NCI-H2227 (cell line): ENCODE data around the gene SEMA6C.

ENCODE experiments used
- DNase-seq: peaks from one replicate; lab custom pipeline; 2025; ENCODE audit not compliant: unreplicated experiment; lab: John Stamatoyannopoulos, UW

The SEMA6C gene

DNA sequence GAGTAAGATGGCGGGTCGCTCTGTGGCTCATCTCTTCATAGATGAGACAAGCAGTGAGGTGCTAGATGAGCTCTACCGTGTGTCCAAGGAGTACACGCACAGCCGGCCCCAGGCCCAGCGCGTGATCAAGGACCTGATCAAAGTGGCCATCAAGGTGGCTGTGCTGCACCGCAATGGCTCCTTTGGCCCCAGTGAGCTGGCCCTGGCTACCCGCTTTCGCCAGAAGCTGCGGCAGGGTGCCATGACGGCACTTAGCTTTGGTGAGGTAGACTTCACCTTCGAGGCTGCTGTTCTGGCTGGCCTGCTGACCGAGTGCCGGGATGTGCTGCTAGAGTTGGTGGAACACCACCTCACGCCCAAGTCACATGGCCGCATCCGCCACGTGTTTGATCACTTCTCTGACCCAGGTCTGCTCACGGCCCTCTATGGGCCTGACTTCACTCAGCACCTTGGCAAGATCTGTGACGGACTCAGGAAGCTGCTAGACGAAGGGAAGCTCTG lies 12.4 kb upstream of the SEMA6C start:
- no peak for DNase-seq

- DNase-seq = no peak
Observed at GRCh38 chr1:151158326-151158725, 11.9 kb upstream of the SEMA6C start.

GRCh38 chr1:151157067-151157531 lies 10.7 kb upstream of the SEMA6C start:
- no peak for DNase-seq

- DNase-seq = peak; percentile 10
Observed at GRCh38 chr1:151156515-151156819, 10.0 kb upstream of the SEMA6C start, which contains the start of gene TNFAIP8L2. TNFAIP8L2 (plus strand) TSS chr1:151156649; CDS start chr1:151158698, 2,049 bp downstream.

DNA sequence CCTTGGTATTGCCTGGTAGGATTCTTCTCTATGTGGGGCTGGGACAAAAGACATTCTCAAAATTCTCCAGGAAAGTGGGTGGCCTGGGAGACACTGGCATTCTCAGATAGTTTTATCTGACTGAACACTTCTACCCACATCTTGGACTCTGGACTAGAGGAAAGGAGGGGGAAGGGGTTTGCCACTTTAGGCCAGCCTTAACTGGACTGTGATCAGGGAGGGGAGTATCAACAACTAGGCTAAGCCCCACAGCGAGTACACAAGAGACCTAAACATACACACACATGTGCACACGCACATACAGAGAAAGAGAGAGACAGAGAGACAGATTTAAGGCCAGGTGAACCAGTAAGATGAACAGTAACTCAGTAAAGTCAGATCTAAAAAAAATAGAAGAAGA lies 1.2 kb upstream of the SEMA6C start:
- no peak for DNase-seq

GRCh38 chr1:151147132-151147503 lies 687 bp upstream of the SEMA6C start:
- peak; percentile 52 for DNase-seq

GRCh38 chr1:151146072-151146411 lies 389 bp downstream of the SEMA6C start:
- no peak for DNase-seq

- DNase-seq = peak; percentile 41
Observed at GRCh38 chr1:151145304-151146071, 943 bp downstream of the SEMA6C start.

GRCh38 chr1:151144474-151145303 lies 1.7 kb downstream of the SEMA6C start:
- no peak for DNase-seq

GRCh38 chr1:151143986-151144385 lies 2.4 kb downstream of the SEMA6C start:
- DNase-seq = no peak

DNA sequence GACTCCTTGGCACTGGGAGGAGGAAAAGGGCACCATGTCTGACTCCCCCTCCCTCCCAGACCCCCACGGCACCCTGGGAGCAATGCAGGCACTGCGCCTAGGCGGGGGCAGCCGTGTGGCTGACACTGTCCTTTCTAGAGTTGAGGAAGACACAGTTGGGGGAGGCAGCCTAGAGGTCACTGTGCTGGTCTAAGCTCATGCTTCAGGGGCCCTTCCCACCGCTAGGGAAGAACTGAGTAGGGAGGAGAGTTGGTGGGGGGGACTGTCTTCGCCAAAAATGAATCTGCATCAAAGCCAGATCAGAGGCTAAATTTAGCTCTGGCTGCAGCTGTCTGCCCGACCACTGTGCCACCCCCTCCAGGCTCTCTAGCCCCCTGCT lies 3.4 kb downstream of the SEMA6C start:
- no peak for DNase-seq

DNA sequence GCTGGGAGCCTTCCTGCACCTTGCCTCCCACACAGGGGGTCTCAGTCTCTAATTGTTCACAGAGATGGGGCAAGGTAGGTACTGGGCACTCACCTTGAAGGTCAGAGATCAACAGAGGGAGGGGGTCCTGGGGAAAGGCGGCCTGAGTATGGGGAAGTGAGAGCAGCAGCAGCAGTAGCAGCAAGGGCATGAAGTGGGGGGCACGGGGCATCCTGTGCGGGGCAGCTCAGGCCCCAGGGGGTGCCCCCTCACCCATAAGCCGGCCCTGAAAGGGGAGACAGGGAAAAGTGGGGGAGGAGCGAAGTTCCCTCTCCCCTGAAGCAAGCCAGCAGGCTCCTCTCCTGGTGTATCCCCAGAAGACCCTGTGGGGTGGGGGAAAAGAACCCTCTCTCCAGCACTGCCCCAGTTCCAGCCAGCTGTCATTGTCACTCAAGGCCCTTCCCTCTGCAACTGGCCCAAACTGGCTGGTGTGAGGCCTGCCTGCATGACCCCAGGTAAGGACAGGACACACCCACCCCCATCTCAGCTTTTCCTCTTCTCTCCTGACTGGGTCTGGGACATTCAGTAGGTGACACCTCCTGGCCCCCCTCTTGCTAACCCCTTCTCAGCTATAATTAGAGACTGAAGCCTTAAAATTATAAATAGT lies 3.9 kb downstream of the SEMA6C start:
- no peak for DNase-seq

GRCh38 chr1:151137789-151138188 lies 8.6 kb downstream of the SEMA6C start:
- no peak for DNase-seq

DNA sequence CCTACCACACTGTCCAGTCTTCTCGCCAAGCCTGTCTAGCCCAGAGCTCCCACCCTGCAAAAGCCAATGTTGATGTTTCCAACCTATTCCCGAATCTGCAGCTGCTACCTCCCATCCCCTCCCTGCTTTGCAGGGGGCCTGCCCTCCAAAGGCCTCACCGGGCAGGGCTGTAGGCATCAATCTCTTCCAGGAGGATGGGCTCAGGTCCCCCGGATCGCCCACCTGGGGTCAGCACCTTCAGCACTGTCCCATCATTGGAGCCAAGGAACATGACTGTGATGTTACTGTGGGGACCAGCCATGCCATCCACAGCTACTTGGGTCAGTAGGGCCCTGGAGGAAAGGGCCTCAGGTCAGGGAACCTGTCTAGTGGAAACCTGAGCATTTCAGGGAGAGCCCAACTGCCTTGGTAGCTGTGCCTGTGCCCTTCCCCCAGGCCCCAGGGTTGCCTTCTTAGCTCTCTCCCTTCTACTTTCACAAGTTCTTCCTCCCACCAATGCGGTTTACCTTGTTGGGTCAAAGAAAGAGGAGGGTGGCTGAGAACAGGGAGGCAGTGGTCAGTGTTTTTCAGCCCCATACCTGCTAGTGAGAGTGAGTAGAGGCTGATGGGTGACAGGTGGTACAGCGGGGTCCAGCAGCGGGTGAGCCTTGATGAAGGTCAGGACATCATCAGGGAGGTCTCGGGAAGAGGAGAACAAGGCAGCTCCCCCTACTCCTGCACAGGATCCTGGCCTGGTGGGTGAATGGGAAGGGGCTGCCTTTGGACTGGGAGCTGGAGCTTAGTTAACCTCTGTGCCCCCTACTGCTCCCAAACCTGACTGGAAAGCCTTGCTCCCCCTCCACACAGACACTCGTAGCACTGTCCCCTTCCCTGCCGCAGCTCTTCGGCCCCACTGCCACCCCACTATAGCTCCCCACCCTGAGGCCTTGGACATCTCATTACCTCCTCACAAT lies 10.7 kb downstream of the SEMA6C start:
- DNase-seq = no peak

DNA sequence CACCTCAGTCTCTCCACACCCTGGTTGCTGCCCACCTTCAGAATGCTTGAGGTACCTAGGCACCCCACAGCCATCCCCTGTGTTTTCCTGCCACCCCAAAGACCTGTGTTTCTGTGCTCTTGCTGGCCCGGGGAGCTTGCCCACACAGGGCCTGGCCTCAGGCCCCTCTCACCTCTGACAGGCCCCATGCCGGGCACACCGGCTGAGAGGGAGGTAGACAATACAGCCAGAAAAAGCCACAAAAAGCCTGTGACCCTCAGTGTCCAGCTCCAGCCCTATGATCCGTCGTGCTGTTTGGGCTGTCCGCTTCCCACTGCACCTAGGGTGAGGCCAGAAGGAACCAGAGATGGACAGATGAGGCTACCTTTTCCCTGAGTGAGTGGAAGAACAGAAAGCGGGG lies 11.4 kb downstream of the SEMA6C start:
- no peak for DNase-seq

DNA sequence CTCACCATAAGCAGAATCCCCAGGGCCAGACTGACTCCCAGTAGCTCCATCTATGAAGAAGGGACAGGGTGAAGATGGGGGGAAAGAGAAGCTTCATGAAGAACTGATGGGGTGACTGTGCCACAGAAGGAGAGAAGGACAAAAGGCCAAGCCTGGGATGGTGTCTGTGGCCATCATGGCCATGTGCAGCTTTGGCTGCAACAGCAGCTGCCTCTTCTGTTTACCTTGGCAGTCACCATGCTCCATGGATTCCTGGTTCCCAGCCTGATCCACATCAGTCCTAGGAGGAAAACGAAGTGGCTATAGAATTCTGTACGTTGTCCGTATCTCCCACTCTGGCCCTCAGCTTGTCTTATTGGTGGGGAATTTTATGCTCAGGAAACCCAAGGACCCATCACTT lies 12.0 kb downstream of the SEMA6C start:
- no peak for DNase-seq

DNA sequence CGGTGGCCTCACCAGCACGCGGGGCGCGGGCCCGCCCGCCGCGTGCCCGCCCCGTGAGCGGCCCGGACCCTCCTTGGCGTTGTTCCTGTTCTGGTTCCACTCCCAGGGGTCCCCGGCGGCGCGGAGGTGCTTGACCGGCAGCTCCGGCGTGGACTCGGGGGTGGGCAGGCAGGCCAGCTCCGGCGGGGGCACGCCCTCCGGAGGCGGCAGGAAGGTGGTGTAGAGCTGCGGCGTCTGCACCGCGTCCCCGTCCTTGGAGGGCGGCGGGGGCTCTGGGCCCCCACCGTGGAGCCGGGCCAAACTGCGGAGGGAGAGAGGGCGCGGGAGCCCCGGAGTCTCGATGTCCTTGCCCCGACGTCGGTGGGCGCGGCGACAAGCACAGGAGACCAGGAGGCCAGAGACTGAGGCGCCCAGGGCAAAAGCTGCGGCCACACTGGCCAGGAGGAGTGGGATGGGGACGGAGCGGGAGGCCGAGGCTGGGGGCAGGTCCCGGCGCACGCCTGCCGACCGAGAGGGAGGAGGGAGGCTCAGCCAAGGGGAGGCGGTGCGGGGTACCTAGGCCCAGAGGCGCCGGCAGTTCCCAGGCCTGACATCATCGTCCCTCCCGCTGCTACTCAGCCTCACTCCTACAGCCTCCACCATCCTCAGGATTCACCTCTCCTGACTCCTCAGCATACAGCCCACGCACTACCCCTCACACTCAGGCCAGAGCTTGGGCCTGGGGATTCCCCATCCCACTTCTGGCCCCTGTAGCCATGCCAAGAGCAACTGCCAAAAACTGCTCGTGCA lies 13.2 kb downstream of the SEMA6C start:
- DNase-seq = no peak

DNA sequence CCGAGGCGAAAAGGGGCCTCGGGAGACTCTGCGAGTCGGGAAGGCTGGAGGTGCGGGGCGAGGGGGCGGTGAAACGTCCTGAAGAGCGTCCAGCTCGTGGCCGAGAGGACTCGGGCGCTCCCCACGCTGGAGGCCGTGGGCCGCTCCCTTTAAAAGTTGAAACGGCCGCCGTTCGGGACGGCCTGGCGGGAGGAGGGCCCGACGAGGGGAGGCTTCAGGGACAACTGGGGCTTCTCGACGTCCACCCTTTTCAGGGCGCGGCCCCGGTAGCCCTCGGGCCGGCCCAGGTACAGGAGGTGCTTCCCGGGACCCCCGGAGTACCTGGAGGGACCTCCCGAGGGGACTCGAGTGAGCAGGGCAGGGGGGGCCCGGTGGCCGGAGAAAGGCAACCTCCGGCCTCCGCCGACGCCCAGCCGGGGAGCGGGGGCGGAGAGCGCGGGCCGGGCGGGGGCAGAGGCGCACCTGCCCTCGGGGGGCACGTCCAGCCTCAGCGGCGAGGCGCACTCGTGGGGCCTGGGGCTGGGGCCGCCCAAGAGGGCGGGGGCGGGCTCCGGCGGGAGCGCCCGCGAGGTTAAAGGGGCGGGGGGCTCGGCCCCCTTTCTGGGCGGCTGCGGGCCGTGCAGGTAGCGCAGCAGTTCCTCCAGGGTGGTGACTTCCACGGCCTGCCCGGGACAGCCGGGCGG lies 14.0 kb downstream of the SEMA6C start:
- no peak for DNase-seq

GRCh38 chr1:151131701-151132334 lies 14.6 kb downstream of the SEMA6C start:
- no peak for DNase-seq
